ENCODE data around the gene NFIX.

NFIX gene

DNA sequence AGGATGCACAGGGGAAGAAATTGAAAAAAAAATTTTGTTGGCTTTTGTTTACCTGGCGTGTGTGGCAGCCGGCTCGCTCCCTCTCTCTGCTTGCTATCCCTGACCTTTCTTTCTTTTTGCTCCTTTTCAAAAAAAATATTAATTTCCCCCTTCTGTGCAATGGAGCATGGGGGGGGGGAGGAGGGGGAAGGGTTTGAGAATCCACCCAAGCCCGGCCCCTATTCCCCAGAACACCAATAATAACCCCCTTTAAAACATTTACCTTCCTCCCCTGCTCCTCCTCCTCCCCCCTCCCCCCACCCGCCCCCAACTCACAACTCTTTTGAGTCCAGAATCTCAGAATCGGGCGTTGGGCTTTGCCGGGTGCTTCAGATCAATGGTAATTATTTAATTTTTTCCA lies 28.4 kb downstream of the NFIX start:
- DNase-seq: peak; percentile 60

DNA sequence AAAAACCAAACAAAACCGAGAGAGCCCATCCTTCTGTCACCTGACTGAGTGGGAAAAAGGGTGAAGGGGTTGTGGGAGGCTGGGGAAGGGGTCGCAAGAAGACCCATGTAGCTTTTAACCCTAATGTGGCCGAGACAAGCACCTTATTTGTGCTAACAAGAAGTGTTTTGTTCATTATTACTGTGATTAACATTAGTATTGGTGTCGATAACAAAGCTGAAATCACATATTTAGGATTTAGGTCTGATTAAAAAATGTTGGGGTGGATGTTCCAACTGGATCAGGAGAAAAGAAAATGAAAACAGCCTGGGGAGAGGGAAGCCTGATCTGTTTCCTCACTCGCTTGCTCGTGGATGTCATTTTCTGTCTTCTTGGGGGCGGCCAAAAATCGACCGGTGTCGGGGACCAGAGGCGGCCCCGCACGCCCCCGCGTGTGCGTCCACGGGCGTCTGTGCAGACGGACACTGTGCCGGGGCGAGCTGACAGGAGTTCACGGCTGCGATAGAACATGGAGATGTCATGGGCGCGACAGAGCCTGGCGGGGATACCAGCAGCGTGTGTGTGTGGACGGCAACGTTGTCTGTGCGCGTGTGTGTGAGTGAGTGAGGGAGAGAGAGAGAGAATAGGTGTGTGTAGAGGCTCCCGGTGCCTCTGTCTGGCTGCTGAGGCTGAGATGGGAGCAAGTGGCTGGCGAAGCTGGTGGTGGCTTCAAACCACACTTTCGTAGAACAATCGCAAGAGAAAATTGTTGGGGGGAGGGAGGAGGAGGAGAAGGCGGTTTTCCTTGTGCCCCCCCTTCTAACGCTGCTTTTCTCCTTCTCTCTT lies 29.1 kb downstream of the NFIX start:
- peak; percentile 13 for DNase-seq

DNA sequence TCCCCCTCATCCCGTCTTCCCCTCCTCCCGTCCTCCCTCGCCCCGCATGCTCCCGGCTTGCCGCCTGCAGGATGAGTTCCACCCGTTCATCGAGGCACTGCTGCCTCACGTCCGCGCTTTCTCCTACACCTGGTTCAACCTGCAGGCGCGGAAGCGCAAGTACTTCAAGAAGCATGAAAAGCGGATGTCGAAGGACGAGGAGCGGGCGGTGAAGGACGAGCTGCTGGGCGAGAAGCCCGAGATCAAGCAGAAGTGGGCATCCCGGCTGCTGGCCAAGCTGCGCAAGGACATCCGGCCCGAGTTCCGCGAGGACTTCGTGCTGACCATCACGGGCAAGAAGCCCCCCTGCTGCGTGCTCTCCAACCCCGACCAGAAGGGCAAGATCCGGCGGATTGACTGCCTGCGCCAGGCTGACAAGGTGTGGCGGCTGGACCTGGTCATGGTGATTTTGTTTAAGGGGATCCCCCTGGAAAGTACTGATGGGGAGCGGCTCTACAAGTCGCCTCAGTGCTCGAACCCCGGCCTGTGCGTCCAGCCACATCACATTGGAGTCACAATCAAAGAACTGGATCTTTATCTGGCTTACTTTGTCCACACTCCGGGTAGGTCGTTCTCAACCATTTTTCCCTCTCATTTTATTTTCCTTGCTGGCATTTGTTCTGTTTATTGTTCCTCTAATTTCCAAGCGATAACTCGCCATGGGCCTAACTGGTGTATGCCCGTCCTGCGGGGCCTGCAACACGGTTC lies 29.8 kb downstream of the NFIX start:
- no peak for DNase-seq

DNA sequence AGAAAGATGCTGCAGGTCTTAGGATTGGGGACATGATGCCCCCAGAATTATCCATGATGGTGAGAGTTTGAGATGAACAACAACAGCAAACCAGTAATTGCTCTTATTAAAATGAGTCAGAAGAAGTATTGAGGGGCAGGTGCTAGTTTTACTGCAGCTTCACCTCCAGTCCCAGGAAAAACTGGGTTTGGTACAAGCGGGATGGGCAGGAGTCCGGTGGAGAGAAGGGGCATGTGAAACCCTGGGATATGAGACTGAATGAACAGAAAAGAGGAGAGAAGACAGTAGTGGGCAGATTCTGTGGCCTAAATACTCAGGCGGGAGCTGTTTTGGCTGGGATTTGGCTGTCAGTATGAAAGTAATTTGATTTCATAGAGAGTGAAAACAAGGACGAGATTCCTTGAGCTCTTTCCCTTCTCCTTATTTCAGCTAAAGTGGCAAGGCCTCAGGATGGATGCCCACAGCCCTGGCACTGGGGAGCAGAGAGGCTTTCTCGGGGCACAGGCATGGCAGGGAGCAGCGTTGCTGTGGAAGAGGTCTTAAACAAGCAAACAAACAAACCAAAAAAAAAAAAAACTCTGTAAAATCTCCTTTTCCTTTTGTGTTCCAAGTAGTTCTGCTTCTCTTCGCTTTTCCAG lies 30.7 kb downstream of the NFIX start:
- no peak for DNase-seq

DNA sequence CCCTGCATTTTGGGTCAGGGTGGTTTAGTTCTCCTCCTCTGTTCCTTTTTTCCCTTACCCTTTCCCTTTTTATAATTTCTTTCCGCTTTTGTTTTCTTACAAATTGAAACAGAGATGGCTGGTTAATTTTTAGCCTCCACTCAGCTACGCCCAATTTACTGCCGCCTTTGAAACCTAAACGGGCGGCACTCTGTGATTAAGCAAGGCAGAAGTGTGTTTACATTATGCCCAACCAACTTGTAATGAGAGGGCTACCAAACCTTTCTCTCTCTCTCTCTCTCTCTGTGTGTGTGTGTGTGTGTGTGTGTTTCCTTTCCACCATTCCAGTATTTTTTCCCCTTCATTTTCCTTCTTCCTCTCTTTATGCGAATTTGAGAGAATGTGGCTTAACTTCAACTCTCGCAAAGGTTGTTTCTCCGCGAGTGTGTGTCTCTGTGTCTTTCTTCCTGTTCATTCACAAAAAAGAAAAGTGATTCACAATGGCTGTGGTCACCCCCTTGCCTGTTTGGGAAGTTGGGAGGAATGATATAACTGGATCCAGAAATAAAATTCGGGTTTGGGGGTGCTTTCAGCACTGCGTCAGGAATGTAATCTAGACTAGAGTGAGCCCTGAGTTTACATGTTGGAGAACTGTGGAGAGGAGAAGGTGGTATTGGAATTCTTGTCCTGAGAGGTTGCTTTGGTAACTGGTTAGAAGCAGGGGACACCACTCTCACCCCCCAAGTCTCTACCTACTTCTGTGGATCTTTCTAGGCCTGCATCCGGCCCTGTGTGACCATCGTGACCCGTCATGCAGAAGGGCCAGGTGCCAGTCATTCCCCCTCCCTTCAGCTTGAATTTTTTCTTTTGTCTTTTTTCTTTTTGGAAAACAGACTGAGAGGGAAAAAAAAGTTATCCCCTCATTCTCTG lies 31.4 kb downstream of the NFIX start:
- no peak for DNase-seq

DNA sequence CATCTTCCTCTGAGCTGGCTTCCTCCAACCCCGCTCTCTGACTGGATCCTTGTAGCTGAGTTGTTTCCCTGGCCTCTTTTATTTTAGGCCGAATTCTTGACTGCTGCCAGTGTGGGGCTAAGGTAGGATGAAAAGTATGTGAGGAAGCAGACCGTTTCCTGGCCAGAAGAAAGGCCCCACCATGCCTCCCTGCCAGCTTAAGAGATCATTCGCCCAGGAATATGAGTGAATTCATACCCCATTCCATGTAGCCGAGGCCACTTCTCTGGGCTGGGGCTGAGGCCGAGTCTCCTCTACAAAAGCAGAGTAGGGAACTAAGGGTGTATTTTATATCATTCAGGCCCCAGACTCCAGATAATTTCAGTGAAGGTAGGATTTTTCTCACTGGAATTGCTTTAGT lies 32.3 kb downstream of the NFIX start:
- no peak for DNase-seq

DNA sequence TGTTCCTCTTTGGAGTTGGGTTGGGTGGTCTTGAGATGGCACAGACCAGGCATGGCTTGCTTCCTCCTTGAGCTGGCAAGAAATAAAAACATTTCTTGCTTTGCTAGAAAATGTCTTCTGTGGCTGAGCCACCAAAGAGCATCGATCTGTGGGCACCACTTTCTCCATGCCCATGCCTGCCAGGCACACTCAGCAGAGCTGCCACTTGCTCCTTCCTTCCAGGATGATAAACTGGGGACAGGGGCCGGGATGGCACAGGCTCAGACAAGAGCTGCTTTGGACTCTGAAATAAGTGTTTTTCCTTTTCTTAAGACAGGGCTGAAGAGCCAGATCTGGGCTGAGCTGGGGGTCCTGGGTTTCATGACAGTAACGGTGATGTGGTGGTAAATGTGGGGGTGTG lies 32.8 kb downstream of the NFIX start:
- DNase-seq: no peak

DNA sequence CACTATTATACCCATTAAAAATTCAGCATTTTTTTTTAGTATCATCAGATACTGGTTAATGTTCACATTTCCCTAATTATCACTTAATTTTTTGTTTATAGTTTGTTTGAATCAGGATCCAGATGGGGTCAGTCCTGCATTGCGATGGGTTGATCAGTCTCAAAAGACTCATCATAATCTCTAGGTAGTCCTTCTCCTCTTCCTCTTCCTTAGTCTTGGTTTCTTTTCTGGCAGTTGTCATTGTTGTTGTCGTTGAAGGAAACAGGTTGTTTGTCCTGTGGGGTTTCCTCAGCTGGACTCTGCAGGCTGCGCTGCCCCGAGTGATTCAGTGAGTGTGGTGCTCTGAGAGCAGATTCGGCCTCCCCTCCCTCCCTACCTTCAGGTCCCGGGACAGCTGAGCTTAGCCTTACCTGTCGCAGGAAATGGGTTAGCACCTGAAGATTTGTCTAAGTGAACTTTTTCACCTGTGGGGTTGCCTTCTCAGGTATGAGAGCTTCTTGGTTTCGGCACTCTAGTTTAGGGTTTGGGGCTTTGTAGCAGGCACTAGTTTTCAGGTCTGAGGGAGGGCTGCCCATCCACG lies 34.1 kb downstream of the NFIX start:
- no peak for DNase-seq

DNA sequence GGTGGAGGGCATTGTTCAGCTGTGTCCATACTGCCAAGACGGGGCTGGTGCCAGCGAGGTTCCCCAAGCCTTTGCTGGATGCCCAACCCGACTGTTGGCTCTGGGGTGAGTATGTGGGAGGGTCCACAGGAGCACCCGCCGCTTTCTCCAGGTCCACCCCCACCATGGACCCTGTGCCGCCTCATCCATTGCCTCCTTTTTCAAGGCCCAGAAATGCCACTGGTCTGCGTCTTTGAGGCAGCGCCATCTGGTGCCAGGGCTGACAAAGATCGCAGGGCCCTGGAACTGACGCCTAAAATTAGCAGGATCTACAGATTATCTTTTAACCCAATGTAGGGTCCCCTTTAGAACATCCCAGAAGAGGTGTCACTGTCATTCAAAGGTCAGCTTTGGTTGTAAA lies 34.6 kb downstream of the NFIX start:
- DNase-seq: peak; percentile 8

DNA sequence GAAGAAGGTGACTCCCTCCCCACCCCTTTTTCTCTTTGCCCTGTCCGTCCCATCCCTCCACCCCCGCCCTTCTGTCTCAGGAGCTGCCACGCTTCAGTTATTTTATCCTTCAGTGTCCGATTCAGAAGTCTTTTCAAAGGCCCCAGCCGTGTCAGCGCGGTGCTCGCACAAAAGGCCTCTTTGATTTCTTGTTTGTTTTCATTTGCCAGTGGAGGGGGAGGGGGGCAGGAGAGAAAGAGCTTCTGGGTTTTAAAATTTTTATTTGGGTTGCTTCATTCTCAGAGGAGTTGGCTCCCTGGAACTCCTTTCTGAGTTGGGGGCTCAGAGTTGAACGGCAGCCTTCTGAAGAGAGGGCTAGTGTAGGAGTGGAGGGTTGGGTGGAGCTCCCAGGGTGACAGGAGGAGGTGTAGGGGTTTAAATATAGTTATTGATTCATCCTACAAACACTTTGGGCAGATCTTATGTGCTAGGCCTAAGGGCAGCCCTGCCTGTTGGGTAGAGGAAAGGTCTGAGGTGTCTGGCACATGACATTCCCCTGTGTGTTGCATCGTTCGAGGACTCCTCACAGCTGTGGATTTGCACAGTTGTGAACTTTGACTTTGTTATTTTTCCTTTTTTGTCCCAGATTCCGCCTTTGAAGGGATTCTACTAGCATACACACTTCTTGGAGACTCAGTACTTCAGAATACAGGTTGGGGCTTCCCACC lies 36.8 kb downstream of the NFIX start:
- no peak for DNase-seq

DNA sequence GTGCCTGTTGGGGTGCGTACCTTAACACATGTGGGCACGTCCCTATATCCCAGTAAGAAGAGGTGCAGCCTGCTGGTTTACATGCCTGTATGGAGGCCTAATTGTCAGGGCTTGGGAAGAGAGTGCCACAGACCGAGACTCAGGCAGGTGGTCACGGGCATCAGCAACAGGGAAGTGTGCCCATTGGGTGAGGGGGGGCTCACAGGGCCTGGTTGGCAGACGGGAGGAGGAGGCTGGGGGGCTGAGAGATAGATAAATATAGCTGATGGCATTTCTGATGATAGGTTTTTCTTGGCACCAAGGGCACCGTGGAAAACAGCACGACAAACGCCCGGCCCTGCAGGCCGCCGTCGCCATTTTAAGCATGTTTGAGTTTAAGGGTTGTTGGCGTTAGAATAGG lies 37.6 kb downstream of the NFIX start:
- DNase-seq: no peak

DNA sequence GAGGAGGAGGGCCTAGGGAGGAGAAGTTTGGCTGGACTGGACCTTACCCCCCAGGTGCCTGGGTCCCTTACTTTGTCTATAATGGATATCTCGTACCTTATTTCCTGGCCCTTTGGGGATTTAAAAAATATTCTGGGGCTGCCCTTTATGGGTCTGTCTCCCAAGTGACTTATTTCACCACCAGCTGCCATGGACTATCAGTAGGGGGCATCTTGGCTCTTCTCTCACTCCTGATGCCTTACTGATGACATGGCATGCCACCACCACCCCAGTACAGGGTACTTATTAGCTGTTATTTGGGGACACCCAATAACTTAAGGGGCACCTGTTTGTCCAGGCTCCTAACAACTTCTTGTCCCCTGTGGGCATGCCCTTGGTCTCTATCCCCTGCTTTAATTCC lies 38.0 kb downstream of the NFIX start:
- DNase-seq: no peak

DNA sequence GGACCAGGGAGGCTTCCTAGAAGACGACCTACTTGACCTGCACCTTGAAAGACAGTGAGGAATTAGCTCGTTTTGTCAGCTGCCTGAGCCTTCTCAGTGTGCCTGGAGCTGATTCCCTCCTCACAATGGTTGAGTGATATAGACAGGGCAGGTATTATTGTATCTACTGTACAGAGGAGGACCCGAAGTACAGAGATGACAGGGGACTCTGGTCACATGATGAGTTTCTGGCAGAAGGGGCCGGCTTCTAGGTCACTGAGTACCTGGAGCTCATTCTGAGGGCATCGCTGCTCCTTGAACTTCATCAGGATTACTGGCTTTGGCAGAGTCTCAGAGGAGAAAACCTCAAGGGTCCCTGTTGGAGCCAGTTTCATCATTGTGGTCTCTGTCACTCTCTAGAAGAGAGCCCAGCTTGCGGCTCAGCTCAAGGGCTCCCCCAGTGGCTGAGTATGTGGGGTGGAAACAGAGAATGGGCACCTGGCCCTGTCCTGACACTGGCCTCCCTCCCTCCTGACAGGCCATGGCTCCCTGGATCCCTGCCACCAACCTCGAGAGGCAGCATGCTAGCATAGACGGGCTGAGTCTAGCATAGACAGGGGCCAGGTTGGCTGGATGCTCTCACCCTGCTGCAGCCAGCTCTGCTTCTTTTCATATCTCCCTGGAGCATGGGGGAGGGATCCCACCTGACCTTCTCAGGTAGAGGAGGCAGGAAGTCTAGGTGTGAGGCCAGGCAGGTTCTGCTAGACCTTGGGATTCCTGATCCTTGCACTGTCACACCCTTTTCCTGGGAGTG lies 38.7 kb downstream of the NFIX start:
- DNase-seq: peak; percentile 23

DNA sequence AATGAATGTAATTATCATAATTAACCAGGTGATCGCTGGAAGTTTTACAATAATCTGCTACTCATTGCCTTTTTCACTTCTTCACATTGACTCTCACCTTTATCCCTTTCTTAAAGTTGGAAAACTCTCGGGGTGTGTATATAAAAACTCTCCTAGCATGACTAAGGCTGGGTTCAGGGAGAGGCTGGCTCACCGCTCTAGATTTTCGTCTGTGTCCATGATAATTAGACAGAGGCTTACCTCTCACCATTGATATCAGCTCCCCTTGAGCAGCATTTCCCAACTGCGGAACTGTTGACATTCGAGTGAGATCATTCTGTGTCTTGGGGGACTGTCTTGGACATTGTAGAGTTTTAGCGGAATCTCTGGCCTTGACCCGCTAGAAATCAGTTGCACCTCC lies 39.4 kb downstream of the NFIX start:
- no peak for DNase-seq

DNA sequence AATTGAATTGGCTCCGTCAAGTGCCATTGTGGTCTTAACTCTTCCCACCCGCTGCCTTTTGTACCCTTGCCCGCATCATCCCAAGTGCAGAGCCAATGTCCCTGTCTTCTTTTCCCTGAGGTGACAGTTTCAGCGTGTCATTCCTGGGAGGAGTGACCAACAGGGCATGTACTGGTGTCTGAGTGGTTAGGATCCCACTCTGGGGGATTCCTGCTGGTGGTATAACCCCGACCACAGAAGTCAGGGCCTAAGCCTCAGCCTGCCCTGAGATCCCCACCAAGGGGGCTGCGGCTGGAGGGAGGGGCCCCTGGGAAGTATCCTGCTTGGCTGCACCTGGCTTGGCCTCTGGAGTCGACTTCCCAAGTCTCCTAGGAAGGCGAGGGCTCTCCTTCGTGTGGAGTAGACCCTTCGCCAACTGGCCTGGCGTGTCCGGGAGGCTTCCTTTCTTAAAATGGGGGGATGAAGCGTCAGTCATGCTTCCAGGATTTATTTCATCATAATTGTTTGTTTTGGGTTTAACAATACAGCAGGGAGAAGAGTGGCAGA lies 40.6 kb downstream of the NFIX start:
- no peak for DNase-seq

DNA sequence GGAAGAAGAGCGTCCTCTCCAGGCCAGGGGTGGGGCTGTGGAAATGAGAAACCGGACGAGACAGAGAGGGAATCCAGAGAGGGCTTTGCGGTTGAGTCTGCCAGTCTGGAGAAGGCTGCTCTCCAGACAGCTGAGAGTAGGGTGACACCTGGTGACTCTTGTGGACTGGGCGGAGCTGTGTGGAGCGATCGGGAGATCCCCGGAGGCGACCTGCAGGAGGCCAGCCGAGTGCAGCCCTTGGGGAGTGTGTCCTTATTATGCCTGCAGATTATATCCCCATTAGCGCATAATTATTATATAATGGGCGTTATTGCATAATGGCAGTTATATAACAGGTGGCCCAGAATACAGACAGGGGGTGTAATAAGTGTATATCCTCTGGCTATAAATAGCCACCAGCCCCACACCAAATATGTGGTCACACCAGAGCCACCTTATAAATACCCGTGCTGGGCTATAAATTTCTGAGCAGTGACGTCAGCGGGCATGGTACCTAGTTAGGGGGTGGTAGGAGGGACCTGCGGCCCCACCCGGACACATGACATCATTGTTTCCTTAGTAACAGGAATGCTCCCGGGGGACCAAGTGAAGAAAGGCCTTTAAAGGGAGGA lies 41.2 kb downstream of the NFIX start:
- DNase-seq: no peak

DNA sequence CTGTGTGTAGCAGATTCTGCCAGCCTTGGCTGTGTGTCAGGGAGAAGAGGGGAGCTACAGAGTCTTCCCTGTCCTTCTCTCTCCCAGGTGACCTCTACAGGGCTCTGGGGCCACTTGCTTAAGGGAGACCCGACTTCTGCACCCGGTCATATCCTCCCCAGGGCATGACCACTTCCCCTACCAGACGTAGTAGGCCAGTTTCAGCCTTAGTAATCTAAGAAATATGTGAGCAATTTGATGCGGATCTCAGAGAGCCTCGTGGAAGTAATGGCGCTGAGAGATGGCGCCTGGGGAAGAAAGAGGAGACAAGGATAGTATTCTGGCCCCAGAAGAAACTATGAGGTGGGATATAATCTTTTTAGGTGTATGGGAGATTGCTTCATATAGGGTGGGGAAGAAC lies 41.9 kb downstream of the NFIX start:
- DNase-seq: no peak

DNA sequence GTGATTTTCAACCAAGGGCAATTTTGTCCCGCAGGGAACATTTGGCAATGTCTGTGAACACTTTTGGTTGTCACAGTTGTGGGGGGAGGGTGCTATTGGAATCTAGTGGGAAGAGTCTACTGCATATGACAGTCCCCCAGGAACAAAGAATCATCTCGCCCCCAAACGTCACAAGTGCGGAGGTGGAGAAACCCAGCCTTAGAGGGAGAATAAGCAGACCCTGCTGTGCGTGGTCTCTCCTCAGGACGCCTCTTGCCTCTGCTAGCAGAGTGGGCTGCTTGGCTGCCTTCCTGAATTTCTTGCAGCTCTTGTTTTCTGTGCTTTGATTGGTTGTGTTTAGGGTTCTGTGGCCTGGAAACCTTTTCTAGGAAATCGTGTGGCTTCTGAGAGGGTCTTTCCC lies 42.5 kb downstream of the NFIX start:
- no peak for DNase-seq

DNA sequence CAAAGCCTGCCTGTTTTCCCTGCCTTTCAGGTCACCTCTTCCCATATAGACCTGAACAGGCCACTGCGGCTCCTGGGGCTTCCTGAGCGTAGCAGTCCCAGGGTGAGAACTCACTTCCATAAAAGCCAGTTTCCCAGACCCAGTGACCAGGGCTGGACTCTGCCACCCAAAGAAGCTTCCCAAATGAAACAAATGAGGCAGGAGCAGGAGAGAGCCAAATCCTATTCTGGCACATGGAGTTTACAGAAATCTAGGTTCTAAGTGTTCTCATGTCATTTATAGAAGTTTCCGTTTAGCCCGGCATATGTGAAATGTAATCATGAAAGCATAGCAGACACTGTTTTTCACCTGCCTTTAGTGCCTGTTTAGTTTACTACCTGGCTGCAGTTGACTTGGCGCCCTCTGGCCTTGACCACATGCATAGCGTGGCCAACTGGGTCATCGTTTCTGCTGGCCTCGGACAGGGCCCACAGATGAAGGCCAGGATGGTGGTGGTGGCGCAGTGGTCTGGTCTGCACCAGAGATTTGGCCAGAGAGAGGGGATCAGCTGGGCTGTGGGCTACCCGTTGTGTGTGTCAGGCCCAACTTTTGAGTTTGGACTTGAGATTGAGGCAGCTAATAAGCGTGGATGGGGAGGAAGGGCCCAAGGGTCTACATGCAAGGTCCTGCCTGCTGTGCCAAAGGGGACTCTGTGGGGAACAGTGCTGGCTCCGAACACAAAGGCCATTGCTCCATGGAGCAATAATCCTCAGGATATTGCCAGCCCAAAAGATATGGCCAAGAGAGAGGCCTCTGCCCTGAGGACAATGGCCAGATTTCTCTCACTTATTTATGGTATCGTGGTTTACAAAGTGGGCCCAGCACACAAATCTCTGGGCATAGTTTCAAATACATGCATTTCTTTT lies 43.3 kb downstream of the NFIX start:
- DNase-seq: no peak

Measured in NCI-H1694 treated with DMSO at 0.1 percent for 48 hours (cell line).